Activated naive CD4-positive, alpha-beta T cell treated with anti-CD3 and anti-CD28 coated beads, Interleukin-2, amount 10 ng/mL, durations not matched to agents 7 days and 5 days (primary cell): ENCODE measurements around the gene WDR27.
A peak's percentile ranks its signal among the peaks of the same experiment; 100 is the strongest.
"Not testable (repeated sequence)": the region's sequence is repeated elsewhere in the genome, so short reads cannot be mapped to it uniquely, and the experiment has no call there.

Experiments used
- CTCF ChIA-PET: fragments of 350-600 bp; sonication (Branson Sonifier 250); formaldehyde crosslinking; loops from one replicate; lab custom pipeline; 2021; ENCODE audit warnings: antibody characterized with exemption; lab: Charles Lee
- DNase-seq: peaks from one replicate; pipeline ENCODE4 v3.0.0-alpha.2; 2020
- H3K27ac Mint-ChIP-seq: one replicate; pipeline ENCODE4 v1.8.0; 2021; ENCODE audit warnings: mild to moderate bottlenecking, moderate library complexity, mixed read lengths
- H3K27me3 Mint-ChIP-seq: one replicate; pipeline ENCODE4 v1.8.0; 2021; ENCODE audit warnings: mild to moderate bottlenecking, mixed read lengths
- H3K36me3 Mint-ChIP-seq: one replicate; pipeline ENCODE4 v1.8.0; 2021; ENCODE audit warnings: mixed read lengths
- H3K4me1 Mint-ChIP-seq: one replicate; pipeline ENCODE4 v1.8.0; 2021; ENCODE audit warnings: mixed read lengths
- H3K4me3 Mint-ChIP-seq: one replicate; pipeline ENCODE4 v1.8.0; 2021; ENCODE audit warnings: mild to moderate bottlenecking, moderate library complexity, mixed read lengths
- H3K9me3 Mint-ChIP-seq: one replicate; pipeline ENCODE4 v1.8.0; 2021; ENCODE audit warnings: mixed read lengths

WDR27 gene

DNA sequence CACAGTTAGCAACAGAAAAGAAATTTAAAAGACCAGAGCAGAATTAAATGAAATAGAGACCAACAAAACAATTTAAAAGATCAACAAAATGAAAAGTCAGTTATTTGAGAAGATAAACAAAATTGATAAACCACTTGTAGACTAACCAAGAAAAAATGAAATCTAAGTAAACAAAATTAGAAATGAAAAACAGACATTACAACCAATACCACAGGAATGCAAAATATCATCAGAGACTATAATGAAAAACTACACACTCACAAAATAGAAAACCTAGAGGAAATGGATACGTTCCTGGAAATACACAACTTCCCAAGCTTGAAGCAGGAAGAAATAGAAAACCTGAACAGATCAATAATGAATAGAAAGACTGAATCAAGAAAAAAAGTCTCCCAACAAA is 97.8 kb downstream of the WDR27 start:
- H3K27ac Mint-ChIP-seq = no peak overlapping the region
- H3K36me3 Mint-ChIP-seq = peaks cover 4% of the 10 kb centered on the region
- no peaks in the 10 kb centered on the region for H3K4me1 Mint-ChIP-seq
- DNase-seq = no peak
- CTCF ChIA-PET = no interaction called here
- H3K27me3 Mint-ChIP-seq = no peaks in the 10 kb centered on the region
- H3K4me3 Mint-ChIP-seq = no peak overlapping the region
- peaks cover 2% of the 10 kb centered on the region for H3K9me3 Mint-ChIP-seq

DNA sequence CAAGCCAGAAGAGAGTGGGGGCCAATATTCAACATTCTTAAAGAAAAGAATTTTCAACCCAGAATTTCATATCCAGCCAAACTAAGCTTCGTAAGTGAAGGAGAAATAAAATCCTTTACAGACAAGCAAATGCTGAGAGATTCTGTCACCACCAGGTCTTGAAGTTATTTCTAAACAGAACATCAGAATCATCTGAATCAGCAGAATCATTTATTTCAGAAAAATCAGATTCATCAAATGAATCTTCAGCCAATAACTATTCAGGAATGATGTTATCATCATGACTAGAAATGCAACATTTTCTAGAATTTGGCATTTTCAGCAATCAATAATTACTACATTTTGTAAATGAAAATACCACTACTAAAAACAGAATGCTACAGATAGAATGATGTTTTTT is 100.7 kb downstream of the WDR27 start:
- CTCF ChIA-PET, H3K4me3 Mint-ChIP-seq, H3K27me3 Mint-ChIP-seq, H3K36me3 Mint-ChIP-seq, DNase-seq, H3K9me3 Mint-ChIP-seq, H3K27ac Mint-ChIP-seq, H3K4me1 Mint-ChIP-seq: not testable (repeated sequence)

DNA sequence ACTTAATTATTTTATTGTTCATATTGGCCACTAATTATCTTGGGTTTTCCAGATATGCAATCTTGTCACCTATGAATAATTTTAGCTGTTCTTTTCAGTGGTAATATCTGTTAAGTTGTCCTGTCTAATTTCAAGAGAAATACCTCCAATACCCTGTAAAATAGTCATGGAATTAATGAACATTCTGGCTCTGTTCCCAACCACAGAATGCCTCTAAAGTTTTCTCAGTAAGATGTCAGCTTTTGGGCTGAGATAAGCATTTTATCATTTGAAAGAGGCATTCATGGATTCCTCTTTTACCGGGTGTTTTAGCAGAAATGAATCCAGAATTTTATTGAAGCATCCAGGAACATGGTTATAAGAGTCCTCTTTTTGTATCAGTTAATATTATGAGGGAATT is 109.3 kb downstream of the WDR27 start:
- Mint-ChIP-seq H3K27ac (no peak overlapping the region), H3K9me3 (peaks cover 3% of the 10 kb centered on the region), H3K4me3 (no peak overlapping the region), H3K27me3 (no peaks in the 10 kb centered on the region), H3K36me3 (no peaks in the 10 kb centered on the region), H3K4me1 (peaks cover 13% of the 10 kb centered on the region)
- CTCF ChIA-PET = no interaction called here
- DNase-seq = no peak

DNA sequence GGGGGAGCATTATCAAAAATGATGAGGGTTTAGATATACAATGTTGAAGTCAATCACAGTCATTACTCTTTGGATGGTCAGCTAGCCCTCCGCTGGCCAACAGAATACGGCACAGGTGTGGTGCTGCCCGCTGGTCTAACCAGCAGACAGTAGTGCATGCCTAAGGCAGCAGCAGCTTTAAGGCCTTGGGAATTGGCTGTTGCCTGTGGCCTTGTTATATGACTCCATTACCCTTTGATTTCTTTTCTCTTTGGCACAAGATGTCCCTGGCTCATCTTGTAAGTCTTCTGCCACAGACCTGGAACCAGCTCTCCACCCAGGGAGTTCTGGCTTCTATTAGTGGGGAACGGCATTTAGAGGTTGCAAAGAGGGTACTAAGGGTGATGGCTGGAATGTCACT is 110.2 kb downstream of the WDR27 start:
- H3K9me3 Mint-ChIP-seq = no peaks in the 10 kb centered on the region
- H3K27ac Mint-ChIP-seq = no peak overlapping the region
- CTCF ChIA-PET = no interaction called here
- peaks cover 13% of the 10 kb centered on the region for H3K4me1 Mint-ChIP-seq
- no peaks in the 10 kb centered on the region for H3K36me3 Mint-ChIP-seq
- no peaks in the 10 kb centered on the region for H3K27me3 Mint-ChIP-seq
- no peak overlapping the region for H3K4me3 Mint-ChIP-seq
- DNase-seq = no peak

DNA sequence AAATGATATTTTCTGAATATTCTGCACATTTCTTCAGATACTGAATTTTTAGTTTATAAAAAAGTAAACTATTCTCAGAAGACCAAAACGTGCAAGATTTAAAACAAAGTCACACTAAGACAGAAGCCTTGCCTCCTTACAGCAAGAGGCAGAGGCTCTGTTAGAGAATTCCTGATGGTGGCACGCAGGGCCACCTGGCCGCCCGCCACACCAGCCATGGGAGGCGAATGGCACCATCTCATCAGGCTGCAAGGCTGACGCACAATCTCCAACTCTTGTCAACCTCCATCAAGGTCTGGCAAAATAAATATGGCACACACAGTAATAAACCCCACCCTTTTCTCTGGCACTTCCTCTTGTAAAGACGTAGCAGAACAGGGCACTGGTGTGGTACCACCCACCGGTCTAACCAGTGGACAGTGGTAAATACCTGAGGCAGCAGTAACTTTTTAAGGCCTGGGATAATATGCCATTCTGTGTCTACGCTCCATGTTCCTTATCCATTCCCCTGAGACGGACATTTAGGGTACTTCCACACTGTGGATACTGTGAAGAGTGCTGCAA is 111.4 kb downstream of the WDR27 start:
- no peaks in the 10 kb centered on the region for H3K27me3 Mint-ChIP-seq
- H3K9me3 Mint-ChIP-seq = no peaks in the 10 kb centered on the region
- CTCF ChIA-PET = no interaction called here
- H3K4me3 Mint-ChIP-seq = no peak overlapping the region
- DNase-seq = no peak
- H3K36me3 Mint-ChIP-seq = no peaks in the 10 kb centered on the region
- H3K27ac Mint-ChIP-seq = no peak overlapping the region
- H3K4me1 Mint-ChIP-seq = peaks cover 13% of the 10 kb centered on the region

DNA sequence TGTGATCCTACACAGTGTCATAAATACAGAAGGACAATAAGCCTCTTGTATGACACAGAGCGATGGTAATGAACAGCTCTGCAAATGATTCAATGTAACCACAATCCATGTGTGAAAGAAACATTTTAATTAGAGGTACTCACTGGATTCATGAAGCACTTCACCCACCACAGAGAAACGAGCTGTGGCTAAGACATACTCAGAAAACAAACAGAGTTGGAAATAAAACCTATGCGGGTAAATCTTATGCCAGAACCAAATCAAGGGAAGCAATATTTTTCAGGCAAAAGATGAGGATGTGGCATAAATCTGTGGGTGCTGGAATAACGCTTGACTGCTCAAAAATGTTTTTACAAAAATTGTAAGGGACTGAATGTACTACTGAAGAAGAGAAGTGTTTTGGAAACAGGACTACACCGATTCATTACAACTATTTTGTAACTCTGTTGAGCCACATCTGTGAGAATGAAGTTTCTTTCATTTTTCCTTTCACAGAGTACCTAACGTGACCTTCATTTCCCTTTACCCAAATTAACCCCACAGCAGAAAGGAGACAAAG is 112.1 kb downstream of the WDR27 start:
- Mint-ChIP-seq H3K27ac (peak overlapping the region; percentile 56), H3K36me3 (no peaks in the 10 kb centered on the region), H3K4me1 (peaks cover 14% of the 10 kb centered on the region), H3K4me3 (no peak overlapping the region), H3K9me3 (no peaks in the 10 kb centered on the region), H3K27me3 (no peaks in the 10 kb centered on the region)
- no peak for DNase-seq
- CTCF ChIA-PET = no interaction called here

DNA sequence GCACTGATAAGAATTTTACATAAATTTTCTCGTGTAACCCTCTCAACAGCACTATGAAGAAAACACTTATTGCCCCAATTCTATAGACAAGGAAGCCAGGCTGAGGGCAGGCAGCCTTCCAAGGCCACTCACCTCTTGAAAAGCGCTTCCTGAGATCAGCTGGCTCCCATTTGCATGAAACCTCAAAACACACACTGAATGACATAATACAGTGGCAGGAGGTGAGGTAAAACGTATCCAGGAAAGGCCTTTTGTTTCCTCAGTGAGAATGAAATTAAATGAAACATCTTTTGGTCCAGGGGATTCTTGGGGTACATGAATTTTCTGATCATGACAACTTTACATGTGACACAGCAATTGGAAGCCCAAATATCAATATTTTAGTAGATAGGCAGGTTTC is 112.5 kb downstream of the WDR27 start:
- Mint-ChIP-seq H3K4me3 (no peak overlapping the region), H3K4me1 (peaks cover 19% of the 10 kb centered on the region), H3K27ac (peak overlapping the region; percentile 56), H3K9me3 (no peaks in the 10 kb centered on the region), H3K36me3 (no peaks in the 10 kb centered on the region), H3K27me3 (no peaks in the 10 kb centered on the region)
- DNase-seq = no peak
- CTCF ChIA-PET = no interaction called here

DNA sequence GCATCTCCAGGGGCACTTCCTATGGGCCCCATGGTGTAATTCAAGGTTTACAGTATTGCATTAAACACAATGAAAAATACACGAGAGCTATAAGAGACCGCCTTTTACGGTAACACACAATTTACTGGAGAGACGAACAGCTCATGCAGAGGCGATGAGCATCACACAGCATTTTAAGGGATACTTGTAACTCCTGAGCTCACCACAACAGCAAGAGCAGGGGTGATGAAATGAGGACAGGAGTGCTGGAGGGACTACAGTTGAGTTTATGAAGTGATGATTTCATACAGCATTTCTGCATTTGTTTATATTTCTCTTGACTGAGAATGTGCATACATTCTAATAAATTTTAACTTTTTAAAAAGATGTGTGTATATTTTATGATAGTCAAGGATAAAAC is 113.9 kb downstream of the WDR27 start:
- no peak overlapping the region for H3K4me3 Mint-ChIP-seq
- peaks cover 29% of the 10 kb centered on the region for H3K4me1 Mint-ChIP-seq
- CTCF ChIA-PET = no interaction called here

DNA sequence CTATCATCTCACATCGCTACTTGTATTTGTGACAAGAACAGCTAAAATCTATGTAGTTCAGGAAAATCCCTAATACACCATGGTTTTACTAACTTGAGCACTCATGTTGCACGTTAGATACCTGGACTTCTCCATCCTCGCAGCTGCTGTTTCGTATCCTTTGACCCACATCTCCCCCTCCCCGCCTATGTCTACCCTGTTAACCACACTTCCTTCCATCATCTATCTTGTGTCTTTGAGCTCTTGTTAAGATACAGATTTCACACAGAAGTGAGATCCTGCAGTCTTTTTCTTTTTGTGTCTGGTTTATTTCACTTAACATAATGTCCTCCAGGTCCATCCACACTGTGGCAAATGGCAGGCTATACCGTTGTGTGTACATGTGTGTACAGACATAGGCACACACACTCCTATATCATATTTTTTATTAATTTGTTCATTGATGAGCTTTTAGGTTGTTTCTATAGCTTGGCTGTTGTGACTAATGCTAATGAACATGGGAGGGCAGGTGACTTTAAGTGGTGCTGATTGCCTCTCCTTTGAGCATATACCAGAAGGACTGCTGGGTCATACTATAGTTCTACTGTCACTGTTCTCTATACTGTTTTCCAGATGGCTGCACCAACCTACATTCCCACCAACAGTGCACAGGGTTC is 117.8 kb downstream of the WDR27 start:
- CTCF ChIA-PET = interaction anchor here (1.6 kb wide), 1 partner anchor 115 kb away, joined by 3 read pairs; no protein-coding TSS in a partner anchor
- Mint-ChIP-seq H3K9me3 (no peaks in the 10 kb centered on the region), H3K4me1 (peaks cover 18% of the 10 kb centered on the region), H3K27me3 (no peaks in the 10 kb centered on the region), H3K4me3 (no peak overlapping the region), H3K36me3 (no peaks in the 10 kb centered on the region), H3K27ac (no peak overlapping the region)
- DNase-seq = no peak

More for the DNA sequence above, 113.9 kb downstream of the WDR27 start:
- H3K9me3 Mint-ChIP-seq = no peaks in the 10 kb centered on the region
- no peak overlapping the region for H3K27ac Mint-ChIP-seq
- no peaks in the 10 kb centered on the region for H3K27me3 Mint-ChIP-seq
- DNase-seq = no peak
- H3K36me3 Mint-ChIP-seq = no peaks in the 10 kb centered on the region

DNA sequence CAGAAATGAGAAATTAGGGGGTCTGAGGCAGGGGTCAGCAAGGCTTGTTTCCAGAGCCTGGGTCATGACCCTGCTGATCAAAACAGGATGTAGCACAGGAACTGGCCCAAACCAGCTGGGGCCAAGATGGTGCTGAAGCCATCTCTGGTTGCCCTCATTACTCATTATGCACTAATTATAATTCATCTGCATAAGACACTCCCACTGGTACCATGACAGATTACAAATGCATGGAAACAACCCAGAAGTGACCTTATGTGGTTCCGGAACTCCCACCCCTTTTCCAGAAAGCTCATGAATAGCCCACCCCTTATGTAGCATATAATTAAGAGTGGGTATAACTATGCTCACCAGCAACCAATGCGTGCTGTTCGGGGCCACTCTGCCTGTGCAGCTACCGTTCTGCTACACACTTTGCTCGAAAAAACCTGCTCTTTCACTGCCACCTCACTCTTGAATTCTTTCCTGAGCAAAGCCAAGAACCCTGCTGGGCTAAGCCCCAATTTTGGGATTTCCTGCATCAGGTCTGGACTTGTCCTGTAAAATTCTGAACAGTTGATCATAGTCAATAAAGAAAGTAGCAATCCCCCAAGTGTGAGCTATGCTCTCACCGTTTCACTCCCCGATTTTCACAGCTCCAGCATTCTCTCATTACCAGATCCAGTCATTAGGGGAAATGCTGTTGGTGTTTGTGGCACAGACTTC is 122.3 kb downstream of the WDR27 start:
- no peaks in the 10 kb centered on the region for H3K9me3 Mint-ChIP-seq
- no peaks in the 10 kb centered on the region for H3K36me3 Mint-ChIP-seq
- H3K4me3 Mint-ChIP-seq = no peak overlapping the region
- CTCF ChIA-PET = no interaction called here
- no peak overlapping the region for H3K27ac Mint-ChIP-seq
- no peak for DNase-seq
- peaks cover 13% of the 10 kb centered on the region for H3K4me1 Mint-ChIP-seq
- no peaks in the 10 kb centered on the region for H3K27me3 Mint-ChIP-seq

DNA sequence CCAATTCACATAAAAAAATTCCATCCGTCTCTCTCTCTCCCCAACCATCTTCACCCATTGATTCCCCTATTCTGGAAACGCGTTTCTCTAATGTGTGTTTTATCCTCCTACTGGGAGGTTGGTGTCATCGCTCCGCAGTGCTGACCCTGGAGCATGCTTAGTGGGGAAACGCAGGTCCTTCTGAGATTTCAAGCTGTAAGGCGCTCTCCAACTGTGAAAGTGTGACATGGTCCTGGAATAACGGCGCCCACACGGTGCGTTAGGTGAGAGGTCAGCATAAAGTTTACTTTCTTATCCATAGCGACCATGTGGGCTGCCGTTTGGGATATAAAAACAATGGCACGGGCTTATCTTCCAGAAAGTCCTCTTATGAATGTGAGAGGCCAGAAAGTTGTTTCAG is 123.9 kb downstream of the WDR27 start:
- CTCF ChIA-PET = no interaction called here
- no peak overlapping the region for H3K4me3 Mint-ChIP-seq
- no peak overlapping the region for H3K27ac Mint-ChIP-seq
- H3K36me3 Mint-ChIP-seq = no peaks in the 10 kb centered on the region
- H3K27me3 Mint-ChIP-seq = no peaks in the 10 kb centered on the region
- no peak for DNase-seq
- no peaks in the 10 kb centered on the region for H3K4me1 Mint-ChIP-seq
- H3K9me3 Mint-ChIP-seq = no peaks in the 10 kb centered on the region

DNA sequence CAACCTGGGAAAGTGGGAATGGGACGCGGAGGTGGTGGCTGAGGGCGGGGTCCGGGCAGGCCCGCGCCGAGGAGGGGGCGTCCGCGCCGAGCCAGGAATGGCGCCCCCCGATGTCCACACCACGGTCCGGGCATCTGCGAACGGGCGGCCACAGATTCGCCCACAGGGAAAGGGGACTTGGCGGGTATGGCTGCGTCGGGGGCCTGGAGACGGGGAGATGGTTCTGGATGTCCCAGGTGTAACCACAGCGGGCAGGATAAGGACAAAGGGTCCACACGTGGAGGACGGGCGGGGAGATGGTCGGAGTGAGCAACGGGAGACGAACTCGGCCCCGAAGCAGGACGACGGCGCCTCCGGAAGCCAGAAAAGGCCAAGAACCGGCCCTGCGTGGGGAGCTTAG is 124.6 kb downstream of the WDR27 start:
- CTCF ChIA-PET = no interaction called here
- Mint-ChIP-seq H3K27me3 (no peaks in the 10 kb centered on the region), H3K4me1 (no peaks in the 10 kb centered on the region), H3K4me3 (no peak overlapping the region), H3K27ac (no peak overlapping the region), H3K9me3 (no peaks in the 10 kb centered on the region), H3K36me3 (no peaks in the 10 kb centered on the region)
- no peak for DNase-seq

DNA sequence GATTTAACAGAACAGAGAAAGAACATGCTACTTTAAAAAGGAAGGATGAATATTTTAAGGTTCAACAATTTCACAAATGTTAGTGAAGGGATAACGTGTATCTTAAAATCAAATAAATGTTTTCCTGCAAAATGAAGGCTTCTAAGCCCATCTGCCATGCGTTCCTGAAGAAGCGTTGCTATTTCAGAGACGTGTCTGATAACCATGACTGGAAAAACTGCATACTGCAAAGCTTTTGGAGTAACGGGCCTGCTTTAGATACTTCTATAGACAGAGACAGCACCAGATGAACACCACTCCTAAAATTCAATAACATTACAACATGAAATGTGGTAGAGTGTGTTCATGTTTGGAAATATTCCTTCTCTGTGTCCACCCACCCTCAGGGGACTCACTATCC is 126.0 kb downstream of the WDR27 start:
- CTCF ChIA-PET = no interaction called here
- Mint-ChIP-seq H3K4me3 (no peak overlapping the region), H3K27me3 (no peaks in the 10 kb centered on the region), H3K9me3 (no peaks in the 10 kb centered on the region), H3K27ac (no peak overlapping the region), H3K4me1 (no peaks in the 10 kb centered on the region), H3K36me3 (no peaks in the 10 kb centered on the region)
- no peak for DNase-seq

DNA sequence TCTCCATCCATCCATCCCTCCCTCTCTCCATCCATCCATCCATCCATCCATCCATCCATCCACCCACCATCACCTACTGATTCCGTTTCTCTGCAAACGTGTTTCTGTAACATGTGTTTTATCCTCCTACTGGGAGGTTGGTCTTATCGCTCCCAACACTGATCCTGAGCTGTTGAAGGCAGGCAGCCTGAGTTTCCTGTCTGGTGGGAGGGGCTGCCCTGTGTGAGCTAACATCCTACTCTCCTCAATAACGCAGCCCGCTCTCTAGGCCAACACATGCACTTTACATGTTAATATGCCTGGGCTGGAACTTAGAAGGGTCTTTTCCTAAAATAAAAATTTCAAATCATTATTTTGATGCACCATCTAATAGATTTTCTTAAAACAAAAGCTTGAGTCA is 126.5 kb downstream of the WDR27 start:
- no peaks in the 10 kb centered on the region for H3K36me3 Mint-ChIP-seq
- H3K4me1 Mint-ChIP-seq = no peaks in the 10 kb centered on the region
- CTCF ChIA-PET = no interaction called here
- no peak overlapping the region for H3K4me3 Mint-ChIP-seq
- H3K27me3 Mint-ChIP-seq = no peaks in the 10 kb centered on the region
- no peak for DNase-seq
- H3K9me3 Mint-ChIP-seq = no peaks in the 10 kb centered on the region
- H3K27ac Mint-ChIP-seq = no peak overlapping the region

DNA sequence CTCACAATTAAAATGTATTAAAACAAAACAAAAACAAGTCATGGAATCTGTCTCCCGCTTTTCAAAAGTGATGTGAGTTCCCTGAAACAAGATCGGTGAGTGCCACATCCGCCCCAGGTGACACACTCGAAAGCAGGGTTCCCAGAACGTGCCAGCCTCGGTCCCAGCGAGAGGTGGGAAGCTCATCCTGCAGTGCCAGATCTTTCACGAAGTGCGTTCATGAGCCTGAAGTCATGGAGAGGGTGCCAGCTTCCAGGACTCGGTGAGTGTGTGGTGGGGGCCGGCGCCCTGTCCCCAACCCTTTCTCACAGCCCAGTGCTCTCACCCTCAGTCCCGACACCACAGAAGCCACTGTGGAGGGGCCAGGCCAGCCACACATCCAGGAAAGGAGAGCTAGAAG is 127.4 kb downstream of the WDR27 start:
- Mint-ChIP-seq H3K27ac (no peak overlapping the region), H3K36me3 (no peaks in the 10 kb centered on the region), H3K27me3 (peaks cover 4% of the 10 kb centered on the region), H3K9me3 (no peaks in the 10 kb centered on the region), H3K4me3 (no peak overlapping the region), H3K4me1 (peaks cover 4% of the 10 kb centered on the region)
- CTCF ChIA-PET = no interaction called here
- no peak for DNase-seq
